ENCODE data around the gene SSTR3. TPM values are rescaled to one million over a fixed set of nuclear protein-coding genes. Genes with fewer than 3 reads are reported as not detected.

Gene SSTR3
- total and polyA plus RNA-seq, 2 of the 4 experiments (the other 2 are of a cell fraction), result under 0.01 to 0.07 TPM

DNA sequence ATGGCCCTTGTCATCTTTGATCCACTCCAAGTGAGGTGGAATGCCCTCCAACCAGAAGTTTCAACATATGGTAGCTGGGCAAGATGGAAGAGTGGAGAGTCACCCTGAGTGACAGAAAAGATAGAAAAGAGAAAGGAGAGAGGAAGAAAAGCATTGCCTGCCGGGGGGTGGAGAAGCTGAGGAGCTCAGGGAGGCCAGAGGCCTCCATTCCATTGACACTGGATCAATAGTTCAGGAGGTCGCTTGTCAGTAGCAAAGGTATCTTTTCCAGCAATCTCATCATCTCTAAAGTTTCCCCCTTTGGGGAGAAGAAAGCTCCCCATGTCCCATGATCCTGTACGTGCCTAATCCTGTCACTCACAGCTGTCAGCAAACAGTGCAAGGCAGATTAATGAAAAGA lies 17.5 kb downstream of the SSTR3 start:
- 71% methylated on average over 1 of the region's 3 CpGs; no CpG with 5 or more reads in 1 of the 2 experiments for WGBS, 2 experiments (ENCODE audit: extremely low coverage in 2 of 2, insufficient read length in 1 of 2)
- ATAC-seq (ENCODE audit: low read depth), result no peak
- Histone ChIP-seq H3K4me2 (ENCODE audit: low read depth, low read length) (no peak overlapping the region), H2BK120ac (ENCODE audit: low read depth, low read length) (no peak overlapping the region), H3K18ac (ENCODE audit: low read depth, low read length) (no peak overlapping the region), H2BK15ac (ENCODE audit: low read depth, low read length) (no peak overlapping the region), H4K91ac (ENCODE audit: insufficient read depth, low read depth, low read length) (no peak overlapping the region), H2BK20ac (ENCODE audit: low read depth, low read length) (no peak overlapping the region), H3K4ac (ENCODE audit: low read depth, low read length) (no peak overlapping the region), H3K4me1 (ENCODE audit: control insufficient read depth, insufficient read depth, low read length) (peaks cover 19% of the 10 kb centered on the region), H2AK5ac (ENCODE audit: low read depth, low read length) (no peak overlapping the region), H3K36me3 (ENCODE audit: control insufficient read depth, insufficient read depth, low read length) (no peaks in the 10 kb centered on the region), H3K9me1 (ENCODE audit: insufficient read depth, low read length) (peaks cover 5% of the 10 kb centered on the region), H4K8ac (ENCODE audit: low read depth in 2 of 2, low read length in 2 of 2) (no peak overlapping the region), H3K4me3 (ENCODE audit: insufficient read depth, low read depth, low read length) (no peak overlapping the region), H4K5ac (ENCODE audit: low read depth, low read length) (no peak overlapping the region), H3K56ac (ENCODE audit: extremely low read depth, insufficient read depth, low read length) (no peak overlapping the region), H2AK9ac (replicated peaks; ENCODE audit: low read depth, low read length, poor library complexity) (no peak overlapping the region), H3K14ac (replicated peaks; ENCODE audit: low read depth, low read length) (no peak overlapping the region), H2BK5ac (ENCODE audit: low read depth, low read length, poor library complexity, severe bottlenecking) (no peak overlapping the region), H2AFZ (replicated peaks; ENCODE audit: low read length, poor library complexity) (no peak overlapping the region), H3K23ac (ENCODE audit: low read depth, low read length) (no peak overlapping the region), H3K27ac (ENCODE audit: insufficient read depth, low read length) (no peak overlapping the region), H3K9ac (ENCODE audit: low read depth, low read length) (no peak overlapping the region), H3K27me3 (ENCODE audit: control insufficient read depth, insufficient read depth, low read length) (no peaks in the 10 kb centered on the region), H3K9me3 (ENCODE audit: control insufficient read depth, insufficient read depth, low read length) (no peaks in the 10 kb centered on the region), H3K79me1 (ENCODE audit: low read depth in 1 of 2, low read length in 2 of 2) (peaks cover 0 to 6% of the 10 kb centered on the region in 2 experiments; a peak in 1 of 4 replicates), H4K20me1 (ENCODE audit: insufficient read depth, low read length) (no peaks in the 10 kb centered on the region)
- intact Hi-C loops (cut with micrococcal nuclease), result loop anchor here (5.0 kb wide), 2 partner anchors 142 to 412 kb away; partner anchors contain the start of gene KCTD17
- no TSS peak for BruUV-seq (replicated peaks)
- TF ChIP-seq MXI1 (IDR thresholded peaks at IDR 0.05; ENCODE audit: borderline replicate concordance, low read depth, low read length), result no peak
- no peak for TF ChIP-seq MAFK (IDR thresholded peaks at IDR 0.05; ENCODE audit: low read depth, low read length)
- TF ChIP-seq NFE2L2 (IDR thresholded peaks at IDR 0.05; ENCODE audit: low read depth, low read length), result no peak
- no peak for TF ChIP-seq RAD21 (IDR thresholded peaks at IDR 0.05; ENCODE audit: low read length)
- TF ChIP-seq, protein P1, sequence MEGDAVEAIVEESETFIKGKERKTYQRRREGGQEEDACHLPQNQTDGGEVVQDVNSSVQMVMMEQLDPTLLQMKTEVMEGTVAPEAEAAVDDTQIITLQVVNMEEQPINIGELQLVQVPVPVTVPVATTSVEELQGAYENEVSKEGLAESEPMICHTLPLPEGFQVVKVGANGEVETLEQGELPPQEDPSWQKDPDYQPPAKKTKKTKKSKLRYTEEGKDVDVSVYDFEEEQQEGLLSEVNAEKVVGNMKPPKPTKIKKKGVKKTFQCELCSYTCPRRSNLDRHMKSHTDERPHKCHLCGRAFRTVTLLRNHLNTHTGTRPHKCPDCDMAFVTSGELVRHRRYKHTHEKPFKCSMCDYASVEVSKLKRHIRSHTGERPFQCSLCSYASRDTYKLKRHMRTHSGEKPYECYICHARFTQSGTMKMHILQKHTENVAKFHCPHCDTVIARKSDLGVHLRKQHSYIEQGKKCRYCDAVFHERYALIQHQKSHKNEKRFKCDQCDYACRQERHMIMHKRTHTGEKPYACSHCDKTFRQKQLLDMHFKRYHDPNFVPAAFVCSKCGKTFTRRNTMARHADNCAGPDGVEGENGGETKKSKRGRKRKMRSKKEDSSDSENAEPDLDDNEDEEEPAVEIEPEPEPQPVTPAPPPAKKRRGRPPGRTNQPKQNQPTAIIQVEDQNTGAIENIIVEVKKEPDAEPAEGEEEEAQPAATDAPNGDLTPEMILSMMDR (conservative IDR thresholded peaks at IDR 0.05; ENCODE audit: low read depth, low read length), result no peak
- no peak for TF ChIP-seq SMC3 (IDR thresholded peaks at IDR 0.05; ENCODE audit: low read depth, low read length)
- no peak for TF ChIP-seq CEBPB (IDR thresholded peaks at IDR 0.05; ENCODE audit: low read depth, low read length)
- TF ChIP-seq ELK1 (IDR thresholded peaks at IDR 0.05; ENCODE audit: borderline replicate concordance, low read depth, low read length), result no peak
- no peak for TF ChIP-seq POLR2A (IDR thresholded peaks at IDR 0.05; ENCODE audit: low read depth, low read length)
- TF ChIP-seq RFX5 (IDR thresholded peaks at IDR 0.05; ENCODE audit: low read depth, low read length), result no peak
- in situ Hi-C loops (cut with MboI; ENCODE audit: low sequenced_read_pairs), result loop anchor here (5.0 kb wide), 1 partner anchor 32 kb away; no protein-coding TSS in a partner anchor
- POLR2A ChIA-PET (ENCODE audit: unreplicated experiment), result interaction anchor here (0.6 kb wide), 1 partner anchor 73 kb away, joined by 3 read pairs; no protein-coding TSS in a partner anchor
- no peak for DNase-seq
- dilution Hi-C loops (cut with HindIII; ENCODE audit: low sequenced_read_pairs, unreplicated experiment), result no loop called here
- CTCF ChIA-PET, result no interaction called here
